ENCODE data around the gene SPATC1L.

SPATC1L gene

GRCh38 chr21:46215436-46216131 is 31.3 kb upstream of the SPATC1L start:
- H3K9ac ChIP-seq (ENCODE audit: low read length in 5 of 5): no peak overlapping the region
- H3K9me3 ChIP-seq (ENCODE audit: control insufficient read depth in 5 of 5, low read length in 5 of 5): no peaks in the 10 kb centered on the region
- no peak overlapping the region for H3K27ac ChIP-seq (ENCODE audit: low read depth, low read length)
- H3K4me1 ChIP-seq (ENCODE audit: control insufficient read depth in 5 of 5, insufficient read depth in 5 of 5, low read length in 5 of 5): peaks cover 0 to 4% (median 0%) of the 10 kb centered on the region in 5 donors
- peaks cover 0 to 89% (median 83%) of the 10 kb centered on the region in 5 donors for H3K36me3 ChIP-seq (ENCODE audit: control insufficient read depth in 5 of 5, insufficient read depth in 5 of 5, low read length in 5 of 5)
- no peaks in the 10 kb centered on the region for H3K27me3 ChIP-seq (ENCODE audit: control insufficient read depth in 5 of 5, insufficient read depth in 4 of 5, low read length in 5 of 5)
- H3K4me3 ChIP-seq (ENCODE audit: low read depth in 1 of 5, low read length in 5 of 5): no peak overlapping the region

GRCh38 chr21:46214478-46215340 is 30.4 kb upstream of the SPATC1L start:
- H3K4me3 ChIP-seq (ENCODE audit: low read depth in 1 of 5, low read length in 5 of 5): no peak overlapping the region
- H3K27ac ChIP-seq (ENCODE audit: low read depth, low read length): no peak overlapping the region
- peaks cover 0 to 89% (median 80%) of the 10 kb centered on the region in 5 donors for H3K36me3 ChIP-seq (ENCODE audit: control insufficient read depth in 5 of 5, insufficient read depth in 5 of 5, low read length in 5 of 5)
- H3K4me1 ChIP-seq (ENCODE audit: control insufficient read depth in 5 of 5, insufficient read depth in 5 of 5, low read length in 5 of 5): peaks cover 0 to 4% (median 0%) of the 10 kb centered on the region in 5 donors
- H3K9ac ChIP-seq (ENCODE audit: low read length in 5 of 5): no peak overlapping the region
- H3K27me3 ChIP-seq (ENCODE audit: control insufficient read depth in 5 of 5, insufficient read depth in 4 of 5, low read length in 5 of 5): no peaks in the 10 kb centered on the region
- H3K9me3 ChIP-seq (ENCODE audit: control insufficient read depth in 5 of 5, low read length in 5 of 5): no peaks in the 10 kb centered on the region

GRCh38 chr21:46213620-46214286 is 29.5 kb upstream of the SPATC1L start:
- peaks cover 0 to 3% (median 0%) of the 10 kb centered on the region in 5 donors for H3K4me1 ChIP-seq (ENCODE audit: control insufficient read depth in 5 of 5, insufficient read depth in 5 of 5, low read length in 5 of 5)
- H3K4me3 ChIP-seq (ENCODE audit: low read depth in 1 of 5, low read length in 5 of 5): no peak overlapping the region
- no peaks in the 10 kb centered on the region for H3K27me3 ChIP-seq (ENCODE audit: control insufficient read depth in 5 of 5, insufficient read depth in 4 of 5, low read length in 5 of 5)
- H3K9ac ChIP-seq (ENCODE audit: low read length in 5 of 5): peak overlapping the region in 1 of 5 donors; percentile 7
- no peak overlapping the region for H3K27ac ChIP-seq (ENCODE audit: low read depth, low read length)
- no peaks in the 10 kb centered on the region for H3K9me3 ChIP-seq (ENCODE audit: control insufficient read depth in 5 of 5, low read length in 5 of 5)
- H3K36me3 ChIP-seq (ENCODE audit: control insufficient read depth in 5 of 5, insufficient read depth in 5 of 5, low read length in 5 of 5): peaks cover 0 to 89% (median 80%) of the 10 kb centered on the region in 5 donors

GRCh38 chr21:46212721-46213484 is 28.6 kb upstream of the SPATC1L start:
- Histone ChIP-seq H3K4me1 (ENCODE audit: control insufficient read depth in 5 of 5, insufficient read depth in 5 of 5, low read length in 5 of 5) (peaks cover 0 to 3% (median 0%) of the 10 kb centered on the region in 5 donors), H3K27me3 (ENCODE audit: control insufficient read depth in 5 of 5, insufficient read depth in 4 of 5, low read length in 5 of 5) (no peaks in the 10 kb centered on the region), H3K9me3 (ENCODE audit: control insufficient read depth in 5 of 5, low read length in 5 of 5) (no peaks in the 10 kb centered on the region), H3K9ac (ENCODE audit: low read length in 5 of 5) (peak overlapping the region in 1 of 5 donors; percentile 7), H3K4me3 (ENCODE audit: low read depth in 1 of 5, low read length in 5 of 5) (no peak overlapping the region), H3K36me3 (ENCODE audit: control insufficient read depth in 5 of 5, insufficient read depth in 5 of 5, low read length in 5 of 5) (peaks cover 0 to 91% (median 84%) of the 10 kb centered on the region in 5 donors), H3K27ac (ENCODE audit: low read depth, low read length) (no peak overlapping the region)

- H3K4me1 ChIP-seq (ENCODE audit: control insufficient read depth in 5 of 5, insufficient read depth in 5 of 5, low read length in 5 of 5): peaks cover 0 to 3% (median 0%) of the 10 kb centered on the region in 5 donors
- no peak overlapping the region for H3K9ac ChIP-seq (ENCODE audit: low read length in 5 of 5)
- peaks cover 0 to 93% (median 87%) of the 10 kb centered on the region in 5 donors for H3K36me3 ChIP-seq (ENCODE audit: control insufficient read depth in 5 of 5, insufficient read depth in 5 of 5, low read length in 5 of 5)
- no peaks in the 10 kb centered on the region for H3K9me3 ChIP-seq (ENCODE audit: control insufficient read depth in 5 of 5, low read length in 5 of 5)
- no peak overlapping the region for H3K27ac ChIP-seq (ENCODE audit: low read depth, low read length)
- H3K27me3 ChIP-seq (ENCODE audit: control insufficient read depth in 5 of 5, insufficient read depth in 4 of 5, low read length in 5 of 5): no peaks in the 10 kb centered on the region
- no peak overlapping the region for H3K4me3 ChIP-seq (ENCODE audit: low read depth in 1 of 5, low read length in 5 of 5)
Observed at GRCh38 chr21:46211786-46212720, 27.8 kb upstream of the SPATC1L start.

- Histone ChIP-seq H3K4me3 (ENCODE audit: low read depth in 1 of 5, low read length in 5 of 5) (no peak overlapping the region), H3K9me3 (ENCODE audit: control insufficient read depth in 5 of 5, low read length in 5 of 5) (no peaks in the 10 kb centered on the region), H3K4me1 (ENCODE audit: control insufficient read depth in 5 of 5, insufficient read depth in 5 of 5, low read length in 5 of 5) (peaks cover 0 to 3% (median 0%) of the 10 kb centered on the region in 5 donors), H3K27me3 (ENCODE audit: control insufficient read depth in 5 of 5, insufficient read depth in 4 of 5, low read length in 5 of 5) (no peaks in the 10 kb centered on the region), H3K36me3 (ENCODE audit: control insufficient read depth in 5 of 5, insufficient read depth in 5 of 5, low read length in 5 of 5) (peaks cover 0 to 96% (median 91%) of the 10 kb centered on the region in 5 donors), H3K9ac (ENCODE audit: low read length in 5 of 5) (no peak overlapping the region), H3K27ac (ENCODE audit: low read depth, low read length) (no peak overlapping the region)
Observed at GRCh38 chr21:46211376-46211775, 27.1 kb upstream of the SPATC1L start.

- no peak overlapping the region for H3K27ac ChIP-seq (ENCODE audit: low read depth, low read length)
- H3K9ac ChIP-seq (ENCODE audit: low read length in 5 of 5): no peak overlapping the region
- H3K9me3 ChIP-seq (ENCODE audit: control insufficient read depth in 5 of 5, low read length in 5 of 5): no peaks in the 10 kb centered on the region
- H3K4me1 ChIP-seq (ENCODE audit: control insufficient read depth in 5 of 5, insufficient read depth in 5 of 5, low read length in 5 of 5): no peaks in the 10 kb centered on the region
- no peak overlapping the region for H3K4me3 ChIP-seq (ENCODE audit: low read depth in 1 of 5, low read length in 5 of 5)
- peaks cover 0 to 96% (median 91%) of the 10 kb centered on the region in 5 donors for H3K36me3 ChIP-seq (ENCODE audit: control insufficient read depth in 5 of 5, insufficient read depth in 5 of 5, low read length in 5 of 5)
- no peaks in the 10 kb centered on the region for H3K27me3 ChIP-seq (ENCODE audit: control insufficient read depth in 5 of 5, insufficient read depth in 4 of 5, low read length in 5 of 5)
Observed at GRCh38 chr21:46210378-46211136, 26.3 kb upstream of the SPATC1L start.

- H3K4me1 ChIP-seq (ENCODE audit: control insufficient read depth in 5 of 5, insufficient read depth in 5 of 5, low read length in 5 of 5): no peaks in the 10 kb centered on the region
- no peak overlapping the region for H3K27ac ChIP-seq (ENCODE audit: low read depth, low read length)
- no peaks in the 10 kb centered on the region for H3K27me3 ChIP-seq (ENCODE audit: control insufficient read depth in 5 of 5, insufficient read depth in 4 of 5, low read length in 5 of 5)
- peaks cover 5 to 95% (median 89%) of the 10 kb centered on the region in 5 donors for H3K36me3 ChIP-seq (ENCODE audit: control insufficient read depth in 5 of 5, insufficient read depth in 5 of 5, low read length in 5 of 5)
- no peak overlapping the region for H3K4me3 ChIP-seq (ENCODE audit: low read depth in 1 of 5, low read length in 5 of 5)
- no peak overlapping the region for H3K9ac ChIP-seq (ENCODE audit: low read length in 5 of 5)
- H3K9me3 ChIP-seq (ENCODE audit: control insufficient read depth in 5 of 5, low read length in 5 of 5): no peaks in the 10 kb centered on the region
Observed at GRCh38 chr21:46208761-46209721, 24.8 kb upstream of the SPATC1L start.
